GM21515 (cell line): ENCODE results near the gene SOX4.
A peak's percentile ranks its signal among the peaks of the same experiment; 100 is the strongest.

Experiments
- ATAC-seq: cut with Tn5 transposase; IDR thresholded peaks from one replicate; pipeline ENCODE4 v1.9.1; 2021; ENCODE audit not compliant: unreplicated experiment

The SOX4 gene

DNA sequence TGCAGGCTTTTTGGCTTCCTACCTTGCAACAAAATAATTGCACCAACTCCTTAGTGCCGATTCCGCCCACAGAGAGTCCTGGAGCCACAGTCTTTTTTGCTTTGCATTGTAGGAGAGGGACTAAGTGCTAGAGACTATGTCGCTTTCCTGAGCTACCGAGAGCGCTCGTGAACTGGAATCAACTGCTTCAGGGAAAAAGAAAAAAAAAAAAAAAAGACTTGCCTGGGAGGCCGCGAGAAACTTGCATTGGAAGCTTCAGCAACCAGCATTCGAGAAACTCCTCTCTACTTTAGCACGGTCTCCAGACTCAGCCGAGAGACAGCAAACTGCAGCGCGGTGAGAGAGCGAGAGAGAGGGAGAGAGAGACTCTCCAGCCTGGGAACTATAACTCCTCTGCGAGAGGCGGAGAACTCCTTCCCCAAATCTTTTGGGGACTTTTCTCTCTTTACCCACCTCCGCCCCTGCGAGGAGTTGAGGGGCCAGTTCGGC, 420 bp downstream of the SOX4 start:
- peak; percentile 16 for ATAC-seq

DNA sequence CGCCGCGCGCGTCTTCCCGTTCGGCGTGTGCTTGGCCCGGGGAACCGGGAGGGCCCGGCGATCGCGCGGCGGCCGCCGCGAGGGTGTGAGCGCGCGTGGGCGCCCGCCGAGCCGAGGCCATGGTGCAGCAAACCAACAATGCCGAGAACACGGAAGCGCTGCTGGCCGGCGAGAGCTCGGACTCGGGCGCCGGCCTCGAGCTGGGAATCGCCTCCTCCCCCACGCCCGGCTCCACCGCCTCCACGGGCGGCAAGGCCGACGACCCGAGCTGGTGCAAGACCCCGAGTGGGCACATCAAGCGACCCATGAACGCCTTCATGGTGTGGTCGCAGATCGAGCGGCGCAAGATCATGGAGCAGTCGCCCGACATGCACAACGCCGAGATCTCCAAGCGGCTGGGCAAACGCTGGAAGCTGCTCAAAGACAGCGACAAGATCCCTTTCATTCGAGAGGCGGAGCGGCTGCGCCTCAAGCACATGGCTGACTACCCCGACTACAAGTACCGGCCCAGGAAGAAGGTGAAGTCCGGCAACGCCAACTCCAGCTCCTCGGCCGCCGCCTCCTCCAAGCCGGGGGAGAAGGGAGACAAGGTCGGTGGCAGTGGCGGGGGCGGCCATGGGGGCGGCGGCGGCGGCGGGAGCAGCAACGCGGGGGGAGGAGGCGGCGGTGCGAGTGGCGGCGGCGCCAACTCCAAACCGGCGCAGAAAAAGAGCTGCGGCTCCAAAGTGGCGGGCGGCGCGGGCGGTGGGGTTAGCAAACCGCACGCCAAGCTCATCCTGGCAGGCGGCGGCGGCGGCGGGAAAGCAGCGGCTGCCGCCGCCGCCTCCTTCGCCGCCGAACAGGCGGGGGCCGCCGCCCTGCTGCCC, 1.1 kb downstream of the SOX4 start:
- ATAC-seq, result peak; percentile 24

DNA sequence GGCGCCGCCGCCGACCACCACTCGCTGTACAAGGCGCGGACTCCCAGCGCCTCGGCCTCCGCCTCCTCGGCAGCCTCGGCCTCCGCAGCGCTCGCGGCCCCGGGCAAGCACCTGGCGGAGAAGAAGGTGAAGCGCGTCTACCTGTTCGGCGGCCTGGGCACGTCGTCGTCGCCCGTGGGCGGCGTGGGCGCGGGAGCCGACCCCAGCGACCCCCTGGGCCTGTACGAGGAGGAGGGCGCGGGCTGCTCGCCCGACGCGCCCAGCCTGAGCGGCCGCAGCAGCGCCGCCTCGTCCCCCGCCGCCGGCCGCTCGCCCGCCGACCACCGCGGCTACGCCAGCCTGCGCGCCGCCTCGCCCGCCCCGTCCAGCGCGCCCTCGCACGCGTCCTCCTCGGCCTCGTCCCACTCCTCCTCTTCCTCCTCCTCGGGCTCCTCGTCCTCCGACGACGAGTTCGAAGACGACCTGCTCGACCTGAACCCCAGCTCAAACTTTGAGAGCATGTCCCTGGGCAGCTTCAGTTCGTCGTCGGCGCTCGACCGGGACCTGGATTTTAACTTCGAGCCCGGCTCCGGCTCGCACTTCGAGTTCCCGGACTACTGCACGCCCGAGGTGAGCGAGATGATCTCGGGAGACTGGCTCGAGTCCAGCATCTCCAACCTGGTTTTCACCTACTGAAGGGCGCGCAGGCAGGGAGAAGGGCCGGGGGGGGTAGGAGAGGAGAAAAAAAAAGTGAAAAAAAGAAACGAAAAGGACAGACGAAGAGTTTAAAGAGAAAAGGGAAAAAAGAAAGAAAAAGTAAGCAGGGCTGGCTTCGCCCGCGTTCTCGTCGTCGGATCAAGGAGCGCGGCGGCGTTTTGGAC, 2.0 kb downstream of the SOX4 start:
- ATAC-seq, result peak; percentile 21

DNA sequence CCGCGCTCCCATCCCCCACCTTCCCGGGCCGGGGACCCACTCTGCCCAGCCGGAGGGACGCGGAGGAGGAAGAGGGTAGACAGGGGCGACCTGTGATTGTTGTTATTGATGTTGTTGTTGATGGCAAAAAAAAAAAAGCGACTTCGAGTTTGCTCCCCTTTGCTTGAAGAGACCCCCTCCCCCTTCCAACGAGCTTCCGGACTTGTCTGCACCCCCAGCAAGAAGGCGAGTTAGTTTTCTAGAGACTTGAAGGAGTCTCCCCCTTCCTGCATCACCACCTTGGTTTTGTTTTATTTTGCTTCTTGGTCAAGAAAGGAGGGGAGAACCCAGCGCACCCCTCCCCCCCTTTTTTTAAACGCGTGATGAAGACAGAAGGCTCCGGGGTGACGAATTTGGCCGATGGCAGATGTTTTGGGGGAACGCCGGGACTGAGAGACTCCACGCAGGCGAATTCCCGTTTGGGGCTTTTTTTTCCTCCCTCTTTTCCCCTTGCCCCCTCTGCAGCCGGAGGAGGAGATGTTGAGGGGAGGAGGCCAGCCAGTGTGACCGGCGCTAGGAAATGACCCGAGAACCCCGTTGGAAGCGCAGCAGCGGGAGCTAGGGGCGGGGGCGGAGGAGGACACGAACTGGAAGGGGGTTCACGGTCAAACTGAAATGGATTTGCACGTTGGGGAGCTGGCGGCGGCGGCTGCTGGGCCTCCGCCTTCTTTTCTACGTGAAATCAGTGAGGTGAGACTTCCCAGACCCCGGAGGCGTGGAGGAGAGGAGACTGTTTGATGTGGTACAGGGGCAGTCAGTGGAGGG, 2.8 kb downstream of the SOX4 start:
- no peak for ATAC-seq

DNA sequence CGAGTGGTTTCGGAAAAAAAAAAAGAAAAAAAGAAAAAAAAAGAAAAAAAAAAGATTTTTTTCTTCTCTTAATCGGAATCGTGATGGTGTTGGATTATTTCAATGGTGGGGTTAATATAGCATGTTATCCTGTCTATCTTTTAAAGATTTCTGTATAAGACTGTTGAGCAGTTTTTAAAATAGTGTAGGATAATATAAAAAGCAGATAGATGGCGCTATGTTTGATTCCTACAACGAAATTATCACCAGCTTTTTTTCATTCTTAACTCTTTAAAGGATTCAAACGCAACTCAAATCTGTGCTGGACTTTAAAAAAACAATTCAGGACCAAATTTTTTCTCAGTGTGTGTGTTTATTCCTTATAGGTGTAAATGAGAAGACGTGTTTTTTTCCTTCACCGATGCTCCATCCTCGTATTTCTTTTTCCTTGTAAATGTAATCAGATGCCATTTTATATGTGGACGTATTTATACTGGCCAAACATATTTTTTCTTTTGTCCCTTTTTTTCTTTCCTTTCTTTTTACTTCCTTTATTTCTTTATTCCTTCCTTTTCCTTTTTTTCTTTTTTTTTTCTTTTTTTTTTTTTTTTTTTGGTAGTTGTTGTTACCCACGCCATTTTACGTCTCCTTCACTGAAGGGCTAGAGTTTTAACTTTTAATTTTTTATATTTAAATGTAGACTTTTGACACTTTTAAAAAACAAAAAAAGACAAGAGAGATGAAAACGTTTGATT, 3.6 kb downstream of the SOX4 start:
- no peak for ATAC-seq

DNA sequence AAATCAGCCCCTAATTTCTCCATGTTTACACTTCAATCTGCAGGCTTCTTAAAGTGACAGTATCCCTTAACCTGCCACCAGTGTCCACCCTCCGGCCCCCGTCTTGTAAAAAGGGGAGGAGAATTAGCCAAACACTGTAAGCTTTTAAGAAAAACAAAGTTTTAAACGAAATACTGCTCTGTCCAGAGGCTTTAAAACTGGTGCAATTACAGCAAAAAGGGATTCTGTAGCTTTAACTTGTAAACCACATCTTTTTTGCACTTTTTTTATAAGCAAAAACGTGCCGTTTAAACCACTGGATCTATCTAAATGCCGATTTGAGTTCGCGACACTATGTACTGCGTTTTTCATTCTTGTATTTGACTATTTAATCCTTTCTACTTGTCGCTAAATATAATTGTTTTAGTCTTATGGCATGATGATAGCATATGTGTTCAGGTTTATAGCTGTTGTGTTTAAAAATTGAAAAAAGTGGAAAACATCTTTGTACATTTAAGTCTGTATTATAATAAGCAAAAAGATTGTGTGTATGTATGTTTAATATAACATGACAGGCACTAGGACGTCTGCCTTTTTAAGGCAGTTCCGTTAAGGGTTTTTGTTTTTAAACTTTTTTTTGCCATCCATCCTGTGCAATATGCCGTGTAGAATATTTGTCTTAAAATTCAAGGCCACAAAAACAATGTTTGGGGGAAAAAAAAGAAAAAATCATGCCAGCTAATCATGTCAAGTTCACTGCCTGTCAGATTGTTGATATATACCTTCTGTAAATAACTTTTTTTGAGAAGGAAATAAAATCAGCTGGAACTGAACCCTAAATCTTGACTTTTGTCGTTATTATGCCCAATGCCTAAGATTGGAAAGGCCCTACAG, 4.5 kb downstream of the SOX4 start:
- ATAC-seq, result no peak

DNA sequence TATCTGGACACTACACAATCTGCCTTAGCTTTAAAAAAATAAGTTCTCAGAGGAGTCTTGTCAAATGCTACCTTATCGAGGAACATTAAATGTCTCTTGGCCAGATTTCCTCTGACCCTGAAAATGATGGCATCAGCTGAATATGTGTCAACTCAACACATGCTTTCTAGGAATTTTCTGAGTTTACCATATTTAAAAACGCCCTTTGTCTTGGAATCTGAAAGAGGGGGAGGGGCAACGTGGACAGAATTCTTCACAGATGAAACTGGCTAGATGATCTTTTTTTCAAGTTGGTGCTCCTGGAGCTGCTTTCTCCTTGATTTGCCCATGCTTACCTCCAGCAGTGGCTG, 5.1 kb downstream of the SOX4 start:
- ATAC-seq, result no peak

DNA sequence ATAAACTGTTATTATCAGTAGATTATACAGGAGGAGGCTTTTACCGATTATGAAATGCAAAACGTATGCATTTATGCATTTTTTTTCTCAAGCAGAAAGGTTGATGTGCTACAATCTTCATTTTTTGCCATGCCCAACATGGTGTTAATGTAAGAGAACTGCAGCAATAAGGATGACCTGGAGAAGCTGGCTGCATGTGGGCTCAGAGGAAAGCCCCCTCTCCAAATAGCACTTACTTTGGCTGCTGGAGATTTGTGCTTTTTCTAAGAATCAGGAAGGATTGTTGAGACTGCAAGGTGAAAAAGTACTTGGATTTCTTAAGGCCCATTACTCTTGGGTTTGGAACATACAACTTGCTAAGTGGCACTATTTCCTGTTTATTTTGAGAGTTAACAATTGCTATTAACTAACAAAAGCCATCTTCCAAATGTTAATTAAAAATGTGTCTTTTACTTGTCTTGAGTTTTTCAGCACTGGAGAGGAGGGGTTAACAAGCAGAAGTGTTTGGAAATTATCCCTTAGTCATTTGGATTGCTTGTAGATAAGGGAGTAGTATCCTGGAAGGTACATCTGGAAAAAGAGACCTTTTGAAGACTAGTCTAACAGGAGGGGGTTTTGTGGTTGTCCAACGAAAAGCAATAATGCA, 5.6 kb downstream of the SOX4 start:
- no peak for ATAC-seq

DNA sequence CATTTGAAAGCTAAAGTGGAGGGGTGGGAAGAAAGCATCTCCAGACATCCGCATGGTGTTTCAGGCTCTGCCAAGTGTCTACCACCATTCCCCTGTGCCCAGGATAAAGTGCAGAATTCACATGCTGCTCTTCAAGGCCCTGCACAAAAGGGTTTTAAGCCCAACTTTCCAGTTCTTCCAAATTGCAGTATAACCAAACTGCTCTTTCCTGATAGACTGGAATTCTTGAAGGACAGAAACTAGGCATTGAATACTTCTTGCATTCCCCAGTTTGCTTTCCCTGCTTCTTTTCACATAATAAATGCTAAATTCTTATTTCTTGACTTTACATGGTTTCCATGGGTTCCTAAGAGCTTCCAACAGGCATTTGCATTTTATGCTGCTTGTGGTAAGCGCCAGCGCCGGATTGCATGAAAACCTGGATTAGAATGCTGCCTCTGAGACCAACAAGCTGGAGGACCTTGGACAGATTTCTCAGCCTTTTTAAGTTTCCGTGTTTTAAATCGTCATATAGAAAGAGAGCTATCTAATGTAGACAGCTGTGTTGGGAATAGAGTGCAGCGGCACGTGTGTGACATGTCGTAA, 7.9 kb downstream of the SOX4 start:
- no peak for ATAC-seq

DNA sequence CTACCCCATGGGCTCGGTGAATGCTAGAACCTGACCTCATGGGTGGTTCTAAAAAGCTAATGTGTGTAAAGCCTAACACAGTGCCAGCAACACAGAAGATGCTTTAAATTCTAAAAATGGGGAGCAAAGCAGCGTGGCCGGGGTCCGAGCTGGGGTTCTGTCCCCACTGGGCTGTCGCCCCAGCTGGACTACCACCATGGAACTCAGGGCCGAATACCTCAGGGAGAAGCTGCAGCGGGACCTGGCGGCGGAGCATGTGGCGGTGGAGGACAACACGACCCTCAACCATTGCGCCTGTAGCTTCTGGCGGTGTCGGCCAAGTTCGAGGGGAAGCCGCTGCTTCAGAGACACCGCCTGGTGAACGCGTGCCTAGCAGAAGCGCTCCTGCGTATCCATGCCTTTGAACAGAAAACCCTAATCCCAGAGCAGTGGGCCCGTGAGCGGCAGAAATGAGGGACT, 8.4 kb downstream of the SOX4 start:
- no peak for ATAC-seq

DNA sequence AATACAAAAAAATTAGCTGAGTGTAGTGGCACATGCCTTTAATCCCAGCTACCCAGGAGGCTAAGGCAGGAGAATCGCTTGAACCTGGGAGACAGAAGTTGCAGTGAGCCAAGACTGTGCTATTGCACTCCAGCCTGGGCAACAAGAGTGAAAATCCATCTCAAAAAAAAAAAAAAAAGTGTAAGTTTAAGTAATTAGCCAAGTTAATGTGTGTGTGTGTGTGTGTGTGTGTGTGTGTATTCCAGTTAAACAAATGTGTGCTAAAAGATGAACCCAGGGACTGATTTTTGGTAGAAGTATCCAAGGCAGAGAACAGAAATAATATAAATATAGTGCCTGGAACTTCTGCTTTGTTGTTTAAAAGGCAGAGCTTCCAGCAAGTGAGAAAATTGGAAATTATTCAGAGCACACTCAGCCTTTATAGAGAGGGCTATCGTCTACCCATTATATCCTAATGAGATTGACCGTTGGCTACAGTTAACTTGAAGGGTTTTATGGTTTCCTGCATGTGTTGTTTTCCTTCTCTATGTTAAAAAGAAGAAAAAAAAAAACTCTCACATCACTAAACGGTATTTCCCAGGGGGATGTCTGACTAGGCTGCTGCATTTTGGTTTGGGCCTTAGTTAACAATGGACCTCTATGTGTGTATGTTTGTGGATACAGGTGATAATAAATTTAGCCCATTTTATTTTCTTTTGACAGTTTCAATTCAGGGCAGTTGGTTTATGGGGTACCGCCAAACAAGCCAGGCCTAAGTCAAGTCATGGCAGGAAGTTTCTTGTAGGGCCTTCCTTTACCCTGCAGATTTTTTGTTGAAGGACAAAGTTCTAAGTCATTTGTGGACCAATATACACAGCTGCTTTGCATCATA, 9.8 kb downstream of the SOX4 start:
- ATAC-seq, result no peak

DNA sequence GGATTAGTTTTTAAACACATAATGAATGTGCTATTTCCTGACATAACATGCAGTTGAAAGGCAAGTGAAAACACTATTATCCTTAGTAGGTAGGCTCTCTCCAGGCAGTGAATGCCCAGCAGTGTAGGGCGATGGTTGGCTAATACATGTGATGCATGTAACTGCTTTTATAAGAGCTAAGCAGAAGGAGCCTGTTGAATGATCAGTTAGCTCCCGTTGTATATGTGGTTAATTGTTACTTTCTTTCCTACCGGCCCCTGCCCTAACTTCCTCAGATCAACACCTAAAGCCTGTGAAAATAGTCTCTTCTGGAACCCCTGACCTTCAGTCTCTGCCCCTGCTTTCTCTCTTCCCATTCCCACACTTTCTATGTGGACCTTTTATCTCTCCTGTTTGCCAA, 10.5 kb downstream of the SOX4 start:
- ATAC-seq, result no peak

DNA sequence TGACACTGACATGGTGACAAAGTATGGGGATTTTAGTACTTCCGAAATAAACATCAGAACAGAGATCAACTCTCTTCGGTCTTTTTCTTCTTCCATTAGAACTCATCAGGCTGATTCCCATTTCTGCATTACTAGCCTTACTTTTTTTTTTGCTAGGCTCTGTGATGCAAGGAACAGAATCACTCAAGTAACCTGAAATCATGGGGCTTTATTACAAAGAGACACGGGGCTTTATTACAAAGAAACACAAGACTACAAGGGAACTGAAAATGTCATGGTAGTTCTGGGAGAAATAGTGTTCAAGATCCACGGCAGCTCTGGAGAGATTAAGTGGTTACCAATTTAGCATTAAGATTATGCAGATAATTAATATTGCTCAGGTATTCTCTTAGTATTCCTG, 11.6 kb downstream of the SOX4 start:
- no peak for ATAC-seq

DNA sequence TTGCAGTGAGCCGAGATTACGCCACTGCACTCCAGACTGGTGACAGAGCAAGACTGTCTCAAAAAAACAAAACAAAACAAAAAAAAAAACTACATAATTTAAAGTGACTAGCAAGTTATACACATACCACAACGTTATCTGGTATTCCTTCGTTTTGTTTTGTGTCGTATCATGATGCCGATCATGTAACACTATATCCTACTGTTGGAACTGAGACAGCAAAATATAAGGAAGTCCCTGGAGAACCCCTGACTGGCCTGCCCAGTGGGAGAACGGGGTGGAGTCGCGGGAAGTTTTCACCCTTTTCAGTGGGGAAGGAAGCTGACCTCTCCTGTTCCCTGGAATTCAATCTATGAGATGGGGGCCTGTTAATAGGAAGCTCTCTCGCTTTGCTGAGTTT, 15.1 kb downstream of the SOX4 start:
- ATAC-seq, result no peak

DNA sequence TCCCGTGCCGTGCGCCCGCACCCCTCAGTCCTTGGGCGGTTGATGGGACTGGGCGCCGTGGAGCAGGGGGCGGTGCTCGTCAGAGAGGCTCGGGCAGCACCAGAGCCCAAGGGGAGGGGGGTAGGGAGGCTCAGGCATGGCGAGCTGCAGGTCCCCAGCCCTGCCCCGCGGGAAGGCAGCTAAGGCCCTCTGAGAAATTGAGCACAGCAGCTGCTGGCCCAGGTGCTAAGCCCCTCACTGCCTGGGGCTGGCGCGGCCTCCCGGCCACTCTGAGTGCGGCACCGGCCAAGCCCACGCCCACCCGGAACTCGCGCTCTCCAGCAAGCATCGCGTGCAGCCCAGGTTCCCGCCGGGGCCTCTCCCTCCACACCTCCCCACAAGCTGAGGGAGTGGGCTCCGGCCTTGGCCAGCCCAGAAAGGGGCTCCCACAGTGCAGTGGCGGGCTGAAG, 16.4 kb downstream of the SOX4 start:
- ATAC-seq, result no peak

DNA sequence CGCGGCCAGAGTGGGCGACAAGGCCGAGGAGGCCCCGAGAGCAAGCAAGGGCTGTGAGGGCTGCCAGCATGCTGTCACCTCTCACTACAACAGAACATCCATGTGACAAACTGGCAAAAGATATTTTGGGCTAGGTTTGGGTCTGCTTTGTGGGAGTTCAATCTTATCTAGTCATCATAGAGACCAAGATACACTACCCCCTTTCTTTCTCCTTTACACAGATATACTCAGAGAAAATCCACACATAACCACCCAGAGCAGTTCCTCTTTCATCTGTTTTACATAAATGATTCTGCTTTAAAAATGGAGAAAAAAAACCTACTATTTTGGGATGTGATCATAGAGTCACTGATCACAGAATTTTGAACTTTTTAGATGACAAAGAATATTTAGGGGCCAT, 16.8 kb downstream of the SOX4 start:
- ATAC-seq, result peak; percentile 85

DNA sequence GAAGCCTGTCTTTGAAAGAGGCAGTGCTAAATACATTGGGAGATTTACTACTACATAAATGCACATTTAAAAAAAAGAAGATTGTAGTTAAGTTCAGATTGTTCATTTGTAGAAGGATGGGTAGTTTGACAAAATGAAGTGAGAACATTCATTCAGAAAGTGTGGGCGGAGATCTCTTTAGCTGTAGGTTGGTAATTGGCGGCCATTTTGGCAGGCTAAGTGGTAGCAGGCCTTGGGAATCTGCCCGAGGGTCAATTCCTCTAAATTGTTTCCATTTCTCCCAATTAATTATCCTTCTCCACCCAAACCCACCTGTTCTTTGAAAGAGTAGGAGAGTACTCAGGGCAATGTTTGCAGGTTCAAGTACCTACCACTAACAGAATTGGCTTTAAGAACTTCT, 17.9 kb downstream of the SOX4 start:
- ATAC-seq, result no peak
